Measurements from ENCODE around the gene SAMD3.
"Not testable (repeated sequence)": the region's sequence is repeated elsewhere in the genome, so short reads cannot be mapped to it uniquely, and the experiment has no call there.

Gene SAMD3

GRCh38 chr6:130211691-130212090, 11.1 kb downstream of the SAMD3 start:
- no peak for DNase-seq (ENCODE audit: low read depth in 2 of 2)

GRCh38 chr6:130207979-130208649, 14.6 kb downstream of the SAMD3 start:
- no peak for DNase-seq (ENCODE audit: low read depth in 2 of 2)

- DNase-seq (ENCODE audit: low read depth in 2 of 2) = no peak
These were observed 16.3 kb downstream of the SAMD3 start for GRCh38 chr6:130206479-130206878.

GRCh38 chr6:130204322-130204721, 18.4 kb downstream of the SAMD3 start:
- no peak for DNase-seq (ENCODE audit: low read depth in 2 of 2)

GRCh38 chr6:130203370-130203769, 19.4 kb downstream of the SAMD3 start:
- DNase-seq (ENCODE audit: low read depth in 2 of 2) = no peak

GRCh38 chr6:130202782-130203181, 20.0 kb downstream of the SAMD3 start:
- DNase-seq (ENCODE audit: low read depth in 2 of 2) = no peak

- no peak for DNase-seq (ENCODE audit: low read depth in 2 of 2)
These were observed 22.7 kb downstream of the SAMD3 start for GRCh38 chr6:130200020-130200419.

- no peak for DNase-seq (ENCODE audit: low read depth in 2 of 2)
These were observed 24.2 kb downstream of the SAMD3 start for GRCh38 chr6:130198483-130199035.

- DNase-seq (ENCODE audit: low read depth in 2 of 2) = not testable (repeated sequence)
These were observed 24.8 kb downstream of the SAMD3 start for GRCh38 chr6:130197816-130198482.

- DNase-seq (ENCODE audit: low read depth in 2 of 2) = peak; percentile 5 to 12
These were observed 28.3 kb downstream of the SAMD3 start for GRCh38 chr6:130194434-130194833.

- no peak for DNase-seq (ENCODE audit: low read depth in 2 of 2)
These were observed 31.8 kb downstream of the SAMD3 start for GRCh38 chr6:130190701-130191690.

GRCh38 chr6:130189531-130190397, 33.0 kb downstream of the SAMD3 start:
- DNase-seq (ENCODE audit: low read depth in 2 of 2) = peak in 1 of 2 experiments; percentile 9

- DNase-seq (ENCODE audit: low read depth in 2 of 2) = no peak
These were observed 34.4 kb downstream of the SAMD3 start for GRCh38 chr6:130188207-130188899.

GRCh38 chr6:130187335-130188206, 35.2 kb downstream of the SAMD3 start:
- DNase-seq (ENCODE audit: low read depth in 2 of 2) = no peak

GRCh38 chr6:130185658-130186057, 37.1 kb downstream of the SAMD3 start:
- DNase-seq (ENCODE audit: low read depth in 2 of 2) = no peak

- no peak for DNase-seq (ENCODE audit: low read depth in 2 of 2)
These were observed 39.2 kb downstream of the SAMD3 start for GRCh38 chr6:130183271-130184222.

- DNase-seq (ENCODE audit: low read depth in 2 of 2) = no peak
These were observed 40.3 kb downstream of the SAMD3 start for GRCh38 chr6:130182466-130182865.

GRCh38 chr6:130178692-130179091, 44.1 kb downstream of the SAMD3 start:
- peak; percentile 76 to 78 for DNase-seq (ENCODE audit: low read depth in 2 of 2)
